GM19438 (cell line): ENCODE results near the gene PTGR1.
"Not testable (repeated sequence)": the region's sequence is repeated elsewhere in the genome, so short reads cannot be mapped to it uniquely, and the experiment has no call there.

Source experiments
- ATAC-seq: cut with Tn5 transposase; IDR thresholded peaks from one replicate; pipeline ENCODE4 v1.9.1; 2021; ENCODE audit warnings: low read depth; ENCODE audit not compliant: unreplicated experiment

PTGR1 gene

GRCh38 chr9:111615928-111616327, 16.5 kb upstream of the PTGR1 start:
- ATAC-seq = no peak

- no peak for ATAC-seq
These were observed 14.1 kb upstream of the PTGR1 start for GRCh38 chr9:111613436-111614040.

GRCh38 chr9:111610845-111611244, 11.4 kb upstream of the PTGR1 start:
- no peak for ATAC-seq

GRCh38 chr9:111610149-111610548, 10.7 kb upstream of the PTGR1 start:
- no peak for ATAC-seq

- ATAC-seq = no peak
These were observed 5.7 kb upstream of the PTGR1 start for GRCh38 chr9:111605041-111605559.

- no peak for ATAC-seq
These were observed 4.7 kb upstream of the PTGR1 start for GRCh38 chr9:111604054-111604615.

GRCh38 chr9:111603041-111603440, 3.6 kb upstream of the PTGR1 start:
- no peak for ATAC-seq

GRCh38 chr9:111601237-111602018, 2.0 kb upstream of the PTGR1 start:
- ATAC-seq = no peak

- ATAC-seq = no peak
These were observed 502 bp upstream of the PTGR1 start for GRCh38 chr9:111599955-111600343.

GRCh38 chr9:111598733-111599091, 735 bp downstream of the PTGR1 start:
- no peak for ATAC-seq

- peak; percentile 66 for ATAC-seq
These were observed 1.4 kb downstream of the PTGR1 start for GRCh38 chr9:111597852-111598732.

GRCh38 chr9:111588846-111589245, 10.6 kb downstream of the PTGR1 start:
- ATAC-seq = no peak

- ATAC-seq = no peak
These were observed 13.1 kb downstream of the PTGR1 start for GRCh38 chr9:111586378-111586777.

GRCh38 chr9:111582888-111583287, 16.6 kb downstream of the PTGR1 start:
- ATAC-seq = no peak

GRCh38 chr9:111572950-111573604, 26.4 kb downstream of the PTGR1 start:
- no peak for ATAC-seq

- ATAC-seq = not testable (repeated sequence)
These were observed 31.3 kb downstream of the PTGR1 start for GRCh38 chr9:111568127-111568526.

- no peak for ATAC-seq
These were observed 33.2 kb downstream of the PTGR1 start for GRCh38 chr9:111566234-111566633.

- ATAC-seq = no peak
These were observed 38.2 kb downstream of the PTGR1 start for GRCh38 chr9:111561165-111561719.

GRCh38 chr9:111559000-111559610, 40.3 kb downstream of the PTGR1 start:
- ATAC-seq = no peak

GRCh38 chr9:111555425-111555824, 44.0 kb downstream of the PTGR1 start:
- not testable (repeated sequence) for ATAC-seq
